OCI-LY1 (cell line): ENCODE data around the gene STMN1.

Experiments used
- CTCF ChIP-seq: fragments of 200-600 bp; sonication (generic), shearing (Covaris generic); IDR thresholded peaks from 2 replicates; pipeline ENCODE4 v1.5.1; 2017; ENCODE audit warnings: mild to moderate bottlenecking, antibody characterized with exemption, low read length, moderate library complexity, mixed read lengths
- EZH2 ChIP-seq: fragments of 200-600 bp; sonication (generic), shearing (Covaris generic); IDR thresholded peaks from 2 replicates; pipeline ENCODE4 v1.8.0; 2017; ENCODE audit warnings: borderline replicate concordance, mixed run types, mild to moderate bottlenecking, antibody characterized with exemption, low read length, moderate library complexity, mixed read lengths

DNA sequence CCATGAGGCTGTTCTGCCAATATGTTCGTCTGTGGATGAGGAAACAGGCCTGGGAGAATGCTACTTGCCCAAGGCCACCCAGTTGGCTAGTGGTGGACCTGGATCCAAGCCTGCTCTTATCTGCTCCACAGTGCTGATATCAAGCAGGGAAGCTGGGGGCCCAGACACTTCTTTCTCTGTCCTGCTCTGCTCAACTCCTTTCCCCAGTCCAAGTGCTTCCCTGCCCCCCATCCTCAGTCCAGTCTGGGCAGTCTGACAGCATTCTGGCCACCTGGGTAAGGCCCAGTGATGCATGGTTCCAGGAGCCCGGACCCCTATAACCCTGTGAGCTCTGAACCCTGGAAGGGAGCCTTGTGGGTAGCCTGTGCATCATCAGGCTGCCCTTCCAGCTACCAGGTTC is 26.5 kb downstream of the STMN1 start:
- TF ChIP-seq CTCF: no peak
- no peak for TF ChIP-seq EZH2
